K562 (cell line): ENCODE results near the gene SALL3. TPM values are rescaled to one million over a fixed set of nuclear protein-coding genes. Genes with fewer than 3 reads are reported as not detected.

Source experiments
- ATAC-seq: fragments of 200-7000 bp; cut with Tn5 transposase; 3 replicates; pipeline ENCODE4 v1.9.1; 2020; ENCODE audit warnings: moderate library complexity
- BruUV-seq: library from RNA; stranded (reverse); fragments of 400-500 nt; replicated peaks from 2 replicates; lab custom pipeline; 2021; lab: Mats Ljungman, UMichigan
- CTCF ChIA-PET: fragments of 300-600 bp; formaldehyde crosslinking; extraction: SDS; loops from one replicate; lab custom pipeline; 2021; ENCODE audit warnings: low intra/inter-chr PET ratio; lab: Yijun Ruan, JAX
- POLR2A ChIA-PET: fragments of 300-600, 350-650 bp; sonication (Branson Sonifier 250); formaldehyde crosslinking; extraction: SDS; loops from one replicate; lab custom pipeline; 2021; ENCODE audit warnings: antibody characterized with exemption, inconsistent platforms; lab: Yijun Ruan, JAX
- DNase-seq, 4 experiments: peaks; one replicate each; pipeline versions ENCODE4 v3.0.0 to v3.0.0-alpha.2; 2011 to 2018; ENCODE audit warnings: low spot score in 3 of 4, mixed read lengths in 3 of 4; ENCODE audit errors: extremely low read depth in 1 of 4
- FAIRE-seq: peaks from 2 replicates; lab custom pipeline; 2011; peaks lifted over from hg19 to GRCh38; lab: Jason Lieb, UNC
- H2AFZ ChIP-seq: 2 replicates; pipeline ENCODE4 v1.6.0; 2011; ENCODE audit warnings: low read depth, low read length, control low read depth, inconsistent platforms
- H3K27ac ChIP-seq: fragments of 200-600 bp; 3 replicates; pipeline ENCODE4 v1.8.0; 2011; ENCODE audit warnings: low read depth, mild to moderate bottlenecking, control low read depth, inconsistent platforms, low read length, moderate library complexity, mixed read lengths; ENCODE audit errors: extremely low read depth
- H3K27me3 ChIP-seq, 2 experiments: fragments of 300-600 bp in 1 of 2; 2 replicates in 1 of 2; 3 replicates in 1 of 2; pipeline versions ENCODE4 v1.6.0 to v1.8.0; 2011; ENCODE audit warnings: inconsistent platforms in 2 of 2, low read length in 2 of 2, mild to moderate bottlenecking in 1 of 2, mixed read lengths in 1 of 2, moderate library complexity in 1 of 2; ENCODE audit not compliant: control insufficient read depth in 2 of 2, insufficient read depth in 2 of 2
- H3K36me3 ChIP-seq: fragments of 300-600 bp; 3 replicates; pipeline ENCODE4 v1.8.0; 2011; ENCODE audit warnings: mild to moderate bottlenecking, low read length, inconsistent platforms; ENCODE audit not compliant: control insufficient read depth, insufficient read depth
- H3K4me1 ChIP-seq, 2 experiments: fragments of 200-600 bp in 1 of 2; replicated peaks in 1 of 2; 2 replicates in 1 of 2; 3 replicates in 1 of 2; pipeline versions ENCODE4 v1.5.1 to v1.8.0; 2011; ENCODE audit warnings: inconsistent platforms in 2 of 2, low read length in 2 of 2, mild to moderate bottlenecking in 1 of 2, mixed read lengths in 1 of 2, moderate library complexity in 1 of 2; ENCODE audit not compliant: control insufficient read depth in 2 of 2, insufficient read depth in 2 of 2
- H3K4me2 ChIP-seq: 2 replicates; pipeline ENCODE4 v1.6.1; 2011; ENCODE audit warnings: low read length, control low read depth, inconsistent platforms, mixed read lengths; ENCODE audit not compliant: insufficient read depth
- H3K4me3 ChIP-seq: fragments of 200-600 bp; sonication (generic), shearing (Covaris generic); 2 replicates; pipeline ENCODE4 v1.5.1; 2016; ENCODE audit warnings: control low read depth, inconsistent platforms
- H3K79me2 ChIP-seq: fragments of 200-600 bp; 3 replicates; pipeline ENCODE4 v1.8.0; 2011; ENCODE audit warnings: low read length, inconsistent platforms; ENCODE audit not compliant: control insufficient read depth, insufficient read depth
- H3K9ac ChIP-seq, 2 experiments: 2 replicates each; pipeline versions ENCODE4 v1.6.0 to v1.6.1; 2011; ENCODE audit warnings: low read depth in 2 of 2, low read length in 2 of 2, control low read depth in 1 of 2, inconsistent platforms in 1 of 2, mild to moderate bottlenecking in 1 of 2, mixed read lengths in 1 of 2; ENCODE audit not compliant: insufficient read depth in 1 of 2
- H3K9me1 ChIP-seq: one replicate; pipeline ENCODE4 v1.6.0; 2011; ENCODE audit warnings: inconsistent platforms, mild to moderate bottlenecking, low read length, moderate library complexity; ENCODE audit not compliant: control insufficient read depth, insufficient read depth
- H3K9me3 ChIP-seq: replicated peaks from 2 replicates; pipeline ENCODE4 v1.5.1; 2011; ENCODE audit warnings: low read depth, low read length, inconsistent platforms; ENCODE audit not compliant: control insufficient read depth, insufficient read depth
- H4K20me1 ChIP-seq: replicated peaks from 2 replicates; pipeline ENCODE4 v1.6.1; 2011; ENCODE audit warnings: low read length, inconsistent platforms, mixed read lengths; ENCODE audit not compliant: control insufficient read depth, insufficient read depth
- BHLHE40 ChIP-seq: IDR thresholded peaks from 2 replicates; pipeline ENCODE4 v1.6.1; 2011; ENCODE audit warnings: low read length, improper control_type of control experiment
- CCAR2 ChIP-seq: fragments of 200-400 bp; formaldehyde crosslinking; IDR thresholded peaks from 2 replicates; pipeline ENCODE4 v1.6.1; 2017; ENCODE audit warnings: mild to moderate bottlenecking, low read depth, low read length
- ERF ChIP-seq: fragments of 450-650 bp; formaldehyde crosslinking; IDR thresholded peaks from 2 replicates; pipeline ENCODE4 v1.4.0; 2020; ENCODE audit warnings: mild to moderate bottlenecking, mixed read lengths
- SNAPC5 ChIP-seq: fragments of 250-450 bp; sonication (Bioruptor Pico); IDR thresholded peaks from 2 replicates; pipeline ENCODE4 v1.8.0; 2021; ENCODE audit warnings: moderate library complexity, mild to moderate bottlenecking, inconsistent platforms
- STAG1 ChIP-seq: sonication (generic); formaldehyde crosslinking; IDR thresholded peaks from 2 replicates; pipeline ENCODE4 v1.5.0; 2020; ENCODE audit warnings: missing genetic modification reagents, borderline replicate concordance
- U2AF1 ChIP-seq: fragments of 200-400 bp; formaldehyde crosslinking; optimal IDR thresholded peaks from 2 replicates; pipeline ENCODE3; 2017; ENCODE audit warnings: mild to moderate bottlenecking, low read depth, low read length, moderate library complexity
- ZNF75A ChIP-seq: fragments of 450-650 bp; formaldehyde crosslinking; IDR thresholded peaks from 2 replicates; pipeline ENCODE4 v1.4.0; 2020; ENCODE audit warnings: mild to moderate bottlenecking
- WGBS: fragments of 100-300 bp; shearing (Covaris generic); methylation state at CpG from one replicate; pipeline ENCODE4 v1.1.6; 2016; ENCODE audit warnings: low coverage, mixed read lengths; ENCODE audit not compliant: insufficient coverage; ENCODE audit errors: missing lambda C conversion rate; 5-methylcytosine and 5-hydroxymethylcytosine counted together
- in situ Hi-C: fragments of 300-500 bp; cut with MboI; formaldehyde crosslinking; loops from 4 replicates; pipeline ENCODE4 v1.15.0; 2018; ENCODE audit warnings: inconsistent platforms, mixed read lengths
- intact Hi-C: fragments of 100-400 bp; cut with micrococcal nuclease; formaldehyde crosslinking; loops from 2 replicates; pipeline ENCODE4 v1.14.2; 2022
- polyA plus RNA-seq, 8 experiments: library from polyadenylated mRNA; depleted of rRNA in 4 of 8; stranded (reverse) in 5 of 8; unstranded in 3 of 8; fragments of >200 nt; fragmentation: Nextera tagmentation in 2 of 8; fragmentation: Illumina TruSeq in 1 of 8; extraction: Ambion mirVana in 2 of 8; extraction: Trizol in 1 of 8; gene quantifications; 2 replicates each; pipeline versions ENCODE4 v1.2.1 to v1.2.3, GENCODE V29; 2011 to 2014; ENCODE audit warnings: inconsistent platforms in 1 of 8, missing spikeins in 1 of 8
- total RNA-seq, 7 experiments: library from RNA; depleted of rRNA in 6 of 7; stranded (reverse); fragments of >200 nt in 6 of 7; fragmentation: Illumina TruSeq in 2 of 7; extraction: Trizol in 2 of 7; gene quantifications; 2 replicates each; pipeline versions ENCODE4 v1.2.1 to v1.2.3, GENCODE V29; 2011 to 2021; ENCODE audit warnings: low replicate concordance in 1 of 7
- TF ChIP-seq, protein P1 (sequence below), 2 experiments: IDR thresholded peaks; 2 replicates each; pipeline ENCODE4 v1.6.1; 2012; ENCODE audit warnings: improper control_type of control experiment in 2 of 2, low read depth in 2 of 2, low read length in 2 of 2, borderline replicate concordance in 1 of 2

Gene SALL3
- total and polyA plus RNA-seq, 9 of the 15 experiments (the other 6 are each of a cell fraction or from before 2014, with no cell fraction given): not detected

GRCh38 chr18:78972385-78972918 is 7.2 kb upstream of the SALL3 start:
- H3K4me2 ChIP-seq: no peak overlapping the region
- H3K9ac ChIP-seq: no peak overlapping the region
- 0% methylated on average over 16 of the region's 16 CpGs for WGBS
- no peaks in the 10 kb centered on the region; a peak in 1 of 5 replicates for H3K4me1 ChIP-seq
- H3K9me3 ChIP-seq: no peaks in the 10 kb centered on the region
- H2AFZ ChIP-seq: no peak overlapping the region
- ChIA-PET POLR2A (no interaction called here), CTCF (no interaction called here)
- H3K79me2 ChIP-seq: no peaks in the 10 kb centered on the region
- no peak overlapping the region for H3K4me3 ChIP-seq
- H3K27ac ChIP-seq: no peak overlapping the region
- BruUV-seq: no TSS peak
- peaks cover 0 to 51% of the 10 kb centered on the region in 2 experiments; a peak in 3 of 5 replicates for H3K27me3 ChIP-seq
- intact Hi-C loops: no loop called here
- no peaks in the 10 kb centered on the region for H4K20me1 ChIP-seq
- H3K9me1 ChIP-seq: no peaks in the 10 kb centered on the region
- TF ChIP-seq BHLHE40 (no peak), STAG1 (CRISPR knock-in tag) (no peak), U2AF1 (no peak), ERF (CRISPR knock-in tag) (no peak), ZNF75A (no peak)
- in situ Hi-C loops: no loop called here
- FAIRE-seq (no peak), DNase-seq (no peak), ATAC-seq (no peak)
- no peaks in the 10 kb centered on the region for H3K36me3 ChIP-seq

- no TSS peak for BruUV-seq
- in situ Hi-C loops: no loop called here
- TF ChIP-seq SNAPC5 (CRISPR knock-in tag): no peak
- TF ChIP-seq CCAR2: no peak
- TF ChIP-seq, protein P1, sequence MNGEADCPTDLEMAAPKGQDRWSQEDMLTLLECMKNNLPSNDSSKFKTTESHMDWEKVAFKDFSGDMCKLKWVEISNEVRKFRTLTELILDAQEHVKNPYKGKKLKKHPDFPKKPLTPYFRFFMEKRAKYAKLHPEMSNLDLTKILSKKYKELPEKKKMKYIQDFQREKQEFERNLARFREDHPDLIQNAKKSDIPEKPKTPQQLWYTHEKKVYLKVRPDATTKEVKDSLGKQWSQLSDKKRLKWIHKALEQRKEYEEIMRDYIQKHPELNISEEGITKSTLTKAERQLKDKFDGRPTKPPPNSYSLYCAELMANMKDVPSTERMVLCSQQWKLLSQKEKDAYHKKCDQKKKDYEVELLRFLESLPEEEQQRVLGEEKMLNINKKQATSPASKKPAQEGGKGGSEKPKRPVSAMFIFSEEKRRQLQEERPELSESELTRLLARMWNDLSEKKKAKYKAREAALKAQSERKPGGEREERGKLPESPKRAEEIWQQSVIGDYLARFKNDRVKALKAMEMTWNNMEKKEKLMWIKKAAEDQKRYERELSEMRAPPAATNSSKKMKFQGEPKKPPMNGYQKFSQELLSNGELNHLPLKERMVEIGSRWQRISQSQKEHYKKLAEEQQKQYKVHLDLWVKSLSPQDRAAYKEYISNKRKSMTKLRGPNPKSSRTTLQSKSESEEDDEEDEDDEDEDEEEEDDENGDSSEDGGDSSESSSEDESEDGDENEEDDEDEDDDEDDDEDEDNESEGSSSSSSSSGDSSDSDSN (IDR thresholded peaks at IDR 0.05; ENCODE audit: borderline replicate concordance in 1 of 2, low read depth in 2 of 2, low read length in 2 of 2): no peak
Measured at GRCh38 chr18:78972930-78973331, 6.7 kb upstream of the SALL3 start.

More at GRCh38 chr18:78972930-78973331, 6.7 kb upstream of the SALL3 start:
- H3K9ac ChIP-seq: no peak overlapping the region
- H3K27ac ChIP-seq: no peak overlapping the region
- H4K20me1 ChIP-seq: no peaks in the 10 kb centered on the region
- intact Hi-C loops: no loop called here
- FAIRE-seq (no peak), DNase-seq (no peak), ATAC-seq (no peak)
- CTCF ChIA-PET: no interaction called here
- no peaks in the 10 kb centered on the region for H3K79me2 ChIP-seq
- H3K27me3 ChIP-seq: peaks cover 0 to 51% of the 10 kb centered on the region in 2 experiments; a peak in 3 of 5 replicates
- no peak overlapping the region for H3K4me3 ChIP-seq
- H3K4me1 ChIP-seq: no peaks in the 10 kb centered on the region; a peak in 1 of 5 replicates
- H3K4me2 ChIP-seq: no peak overlapping the region
- no peaks in the 10 kb centered on the region for H3K9me1 ChIP-seq
- no peaks in the 10 kb centered on the region for H3K9me3 ChIP-seq
- WGBS: 4% methylated on average over 13 of the region's 31 CpGs
- POLR2A ChIA-PET: no interaction called here
- H3K36me3 ChIP-seq: no peaks in the 10 kb centered on the region
- H2AFZ ChIP-seq: no peak overlapping the region
